Body of pancreas (tissue), 4 donors: Measurements from ENCODE around the gene VPS4B.

Source experiments
- POLR2A ChIP-seq, 3 donors: fragments of 450-650 bp; IDR thresholded peaks; one replicate each; pipeline ENCODE4 v1.6.1; 2016; ENCODE audit warnings: antibody characterized with exemption in 3 of 3, mild to moderate bottlenecking in 2 of 3
- TF ChIP-seq, protein P1 (sequence below), 7 experiments: fragments of 450-650 bp in 4 of 7; fragments of 200-600 bp in 3 of 7; sonication (generic) in 3 of 7; IDR thresholded peaks; one replicate each; pipeline ENCODE4 v1.5.1; 2016 to 2019; ENCODE audit warnings: antibody characterized with exemption in 7 of 7

DNA sequence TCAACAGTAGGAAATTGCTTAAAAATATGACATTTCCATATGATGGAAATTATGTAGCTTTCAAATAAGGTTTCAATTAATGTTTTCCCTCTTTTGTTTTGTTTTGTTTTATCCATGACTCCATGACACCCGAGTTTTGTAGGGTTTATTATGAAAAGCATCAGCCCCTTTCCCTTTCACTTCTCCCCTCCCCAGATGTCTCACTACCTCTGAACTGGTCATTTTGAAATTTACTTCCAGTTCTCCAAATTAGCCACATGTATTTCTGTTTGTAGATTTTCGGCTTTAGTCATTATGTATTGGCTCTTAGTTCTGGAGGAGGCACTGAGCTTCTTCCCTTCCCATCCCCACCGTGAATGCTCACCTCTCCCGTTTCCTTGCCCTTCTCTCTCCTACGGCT, 18.6 kb upstream of the VPS4B start:
- TF ChIP-seq, protein P1, sequence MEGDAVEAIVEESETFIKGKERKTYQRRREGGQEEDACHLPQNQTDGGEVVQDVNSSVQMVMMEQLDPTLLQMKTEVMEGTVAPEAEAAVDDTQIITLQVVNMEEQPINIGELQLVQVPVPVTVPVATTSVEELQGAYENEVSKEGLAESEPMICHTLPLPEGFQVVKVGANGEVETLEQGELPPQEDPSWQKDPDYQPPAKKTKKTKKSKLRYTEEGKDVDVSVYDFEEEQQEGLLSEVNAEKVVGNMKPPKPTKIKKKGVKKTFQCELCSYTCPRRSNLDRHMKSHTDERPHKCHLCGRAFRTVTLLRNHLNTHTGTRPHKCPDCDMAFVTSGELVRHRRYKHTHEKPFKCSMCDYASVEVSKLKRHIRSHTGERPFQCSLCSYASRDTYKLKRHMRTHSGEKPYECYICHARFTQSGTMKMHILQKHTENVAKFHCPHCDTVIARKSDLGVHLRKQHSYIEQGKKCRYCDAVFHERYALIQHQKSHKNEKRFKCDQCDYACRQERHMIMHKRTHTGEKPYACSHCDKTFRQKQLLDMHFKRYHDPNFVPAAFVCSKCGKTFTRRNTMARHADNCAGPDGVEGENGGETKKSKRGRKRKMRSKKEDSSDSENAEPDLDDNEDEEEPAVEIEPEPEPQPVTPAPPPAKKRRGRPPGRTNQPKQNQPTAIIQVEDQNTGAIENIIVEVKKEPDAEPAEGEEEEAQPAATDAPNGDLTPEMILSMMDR (IDR thresholded peaks at IDR 0.05): no peak
- TF ChIP-seq POLR2A (IDR thresholded peaks at IDR 0.05): no peak
